HFFc6 (cell line): Measurements from ENCODE around the gene SEC23B. TPM values are rescaled to one million over a fixed set of nuclear protein-coding genes. Genes with fewer than 3 reads are reported as not detected.
A peak's percentile ranks its signal among the peaks of the same experiment; 100 is the strongest.

Experiments used
- DNase-seq: peaks from one replicate; pipeline ENCODE4 v3.0.0-alpha.2; 2018
- H3K27ac Mint-ChIP-seq: 2 replicates; pipeline ENCODE4 v1.8.0; 2020; ENCODE audit warnings: mild to moderate bottlenecking, mixed read lengths
- H3K27me3 Mint-ChIP-seq: 2 replicates; pipeline ENCODE4 v1.8.0; 2021; ENCODE audit warnings: mild to moderate bottlenecking, moderate library complexity, mixed read lengths; ENCODE audit not compliant: insufficient read depth
- H3K36me3 Mint-ChIP-seq: 2 replicates; pipeline ENCODE4 v1.8.0; 2021; ENCODE audit warnings: low read depth, mixed read lengths
- H3K4me1 Mint-ChIP-seq: 2 replicates; pipeline ENCODE4 v1.8.0; 2020; ENCODE audit warnings: low read depth, mixed read lengths
- H3K4me3 Mint-ChIP-seq: 2 replicates; pipeline ENCODE4 v1.8.0; 2020; ENCODE audit warnings: mild to moderate bottlenecking, moderate library complexity, mixed read lengths
- H3K9me3 Mint-ChIP-seq: 2 replicates; pipeline ENCODE4 v1.8.0; 2020; ENCODE audit warnings: mild to moderate bottlenecking, mixed read lengths
- CTCF ChIP-seq: fragments of 200-600 bp; sonication (generic); IDR thresholded peaks from 2 replicates; pipeline ENCODE4 v1.5.0; 2021; ENCODE audit warnings: antibody characterized with exemption, mild to moderate bottlenecking
- total RNA-seq, 6 experiments: library from RNA; stranded (reverse); fragmentation: NEBNext Ultra II Directional; extraction: Animal tissue kit (Norgen Biotek cat#: 25700); gene quantifications; 2 replicates in 1 of 6; 3 replicates in 5 of 6; pipeline ENCODE4 v1.2.3, GENCODE V29; 2021

SEC23B gene
- total RNA-seq, 6 experiments from 2014 or later, result 50.8 to 63.4 (median 57.6) TPM

- Mint-ChIP-seq H3K9me3 (no peaks in the 10 kb centered on the region), H3K4me1 (peaks cover 28% of the 10 kb centered on the region), H3K36me3 (peaks cover 41% of the 10 kb centered on the region), H3K27ac (no peak overlapping the region), H3K27me3 (no peaks in the 10 kb centered on the region), H3K4me3 (no peak overlapping the region)
- no peak for DNase-seq
- no peak for TF ChIP-seq CTCF
Measured at GRCh38 chr20:18545566-18545965, 37.8 kb downstream of the SEC23B start.

GRCh38 chr20:18548465-18548864 is 40.7 kb downstream of the SEC23B start:
- H3K9me3 Mint-ChIP-seq, result no peaks in the 10 kb centered on the region
- DNase-seq, result no peak
- no peak overlapping the region for H3K27ac Mint-ChIP-seq
- peaks cover 2% of the 10 kb centered on the region for H3K4me1 Mint-ChIP-seq
- no peak overlapping the region for H3K4me3 Mint-ChIP-seq
- no peaks in the 10 kb centered on the region for H3K27me3 Mint-ChIP-seq
- TF ChIP-seq CTCF, result no peak
- H3K36me3 Mint-ChIP-seq, result peaks cover 32% of the 10 kb centered on the region

GRCh38 chr20:18553746-18554145 is 46.0 kb downstream of the SEC23B start:
- H3K27ac Mint-ChIP-seq, result no peak overlapping the region
- no peaks in the 10 kb centered on the region for H3K9me3 Mint-ChIP-seq
- H3K4me1 Mint-ChIP-seq, result no peaks in the 10 kb centered on the region
- TF ChIP-seq CTCF, result no peak
- peaks cover 14% of the 10 kb centered on the region for H3K36me3 Mint-ChIP-seq
- H3K4me3 Mint-ChIP-seq, result no peak overlapping the region
- H3K27me3 Mint-ChIP-seq, result no peaks in the 10 kb centered on the region; the same call in 1 of the 2 replicates
- DNase-seq, result no peak

GRCh38 chr20:18566892-18567738 is 59.4 kb downstream of the SEC23B start, which contains the start of gene SMIM26:
SMIM26 (plus strand) TSS chr20:18567432; CDS start chr20:18567479, 47 bp downstream.
- peaks cover 9% of the 10 kb centered on the region for H3K4me1 Mint-ChIP-seq
- TF ChIP-seq CTCF, result no peak
- peaks cover 11% of the 10 kb centered on the region for H3K36me3 Mint-ChIP-seq
- peak; percentile 86 for DNase-seq
- H3K27ac Mint-ChIP-seq, result peak within 1 kb of the TSS; percentile 98
- H3K9me3 Mint-ChIP-seq, result no peaks in the 10 kb centered on the region
- H3K4me3 Mint-ChIP-seq, result peak within 1 kb of the TSS; percentile 90
- peaks cover 2% of the 10 kb centered on the region for H3K27me3 Mint-ChIP-seq

- H3K4me3 Mint-ChIP-seq, result peak overlapping the region; percentile 90
- no peak for DNase-seq
- H3K9me3 Mint-ChIP-seq, result no peaks in the 10 kb centered on the region
Measured at GRCh38 chr20:18567739-18568091, 60.0 kb downstream of the SEC23B start.

More at GRCh38 chr20:18567739-18568091, 60.0 kb downstream of the SEC23B start:
- no peak for TF ChIP-seq CTCF
- Mint-ChIP-seq H3K4me1 (peaks cover 9% of the 10 kb centered on the region), H3K27me3 (peaks cover 2% of the 10 kb centered on the region; the same call in 1 of the 2 replicates), H3K36me3 (peaks cover 11% of the 10 kb centered on the region), H3K27ac (peak overlapping the region; percentile 98)
